KMS-11 (cell line): Measurements from ENCODE around the gene RAB11FIP4.

Source experiments
- H2AFZ ChIP-seq: fragments of 200-600 bp; sonication (generic); 2 replicates; pipeline ENCODE4 v1.6.1; 2016; ENCODE audit warnings: antibody characterized with exemption, mixed run types, low read depth
- H3K27ac ChIP-seq: fragments of 200-600 bp; sonication (generic); 2 replicates; pipeline ENCODE4 v1.6.1; 2016; ENCODE audit warnings: mild to moderate bottlenecking, mixed run types
- H3K27me3 ChIP-seq: fragments of 200-600 bp; sonication (generic); 2 replicates; pipeline ENCODE4 v1.6.1; 2017; ENCODE audit warnings: mild to moderate bottlenecking, low read depth, mixed run types, moderate library complexity; ENCODE audit not compliant: insufficient read depth
- H3K36me3 ChIP-seq: fragments of 200-600 bp; sonication (generic); 2 replicates; pipeline ENCODE4 v1.6.1; 2017; ENCODE audit warnings: mild to moderate bottlenecking, mixed run types; ENCODE audit not compliant: insufficient read depth
- H3K4me1 ChIP-seq: fragments of 200-600 bp; sonication (generic); 2 replicates; pipeline ENCODE4 v1.6.1; 2016; ENCODE audit warnings: mild to moderate bottlenecking, low read depth, mixed run types; ENCODE audit not compliant: poor library complexity, severe bottlenecking
- H3K4me2 ChIP-seq: fragments of 200-600 bp; sonication (generic); 2 replicates; pipeline ENCODE4 v1.7.0; 2016; ENCODE audit warnings: mild to moderate bottlenecking, mixed run types
- H3K4me3 ChIP-seq: fragments of 200-600 bp; sonication (generic); IDR thresholded peaks from 2 replicates; pipeline ENCODE4 v1.6.1; 2017; ENCODE audit warnings: low read depth, low read length, mixed read lengths; ENCODE audit not compliant: insufficient read depth
- H3K79me2 ChIP-seq: fragments of 200-600 bp; sonication (generic); 2 replicates; pipeline ENCODE4 v1.6.1; 2016; ENCODE audit warnings: low read depth, mixed run types; ENCODE audit not compliant: insufficient read depth
- H3K9ac ChIP-seq: fragments of 200-600 bp; sonication (generic); 2 replicates; pipeline ENCODE4 v1.6.1; 2016; ENCODE audit warnings: mild to moderate bottlenecking, mixed run types
- H4K20me1 ChIP-seq: fragments of 200-600 bp; sonication (generic); 2 replicates; pipeline ENCODE4 v1.6.1; 2016; ENCODE audit warnings: mild to moderate bottlenecking, mixed run types; ENCODE audit not compliant: insufficient read depth
- TF ChIP-seq, protein P1 (sequence below): fragments of 200-600 bp; sonication (generic); conservative IDR thresholded peaks from 2 replicates; pipeline ENCODE4 v1.6.1; 2017; ENCODE audit warnings: low read depth, mild to moderate bottlenecking, antibody characterized with exemption, low read length, moderate library complexity, mixed read lengths

Gene RAB11FIP4

DNA sequence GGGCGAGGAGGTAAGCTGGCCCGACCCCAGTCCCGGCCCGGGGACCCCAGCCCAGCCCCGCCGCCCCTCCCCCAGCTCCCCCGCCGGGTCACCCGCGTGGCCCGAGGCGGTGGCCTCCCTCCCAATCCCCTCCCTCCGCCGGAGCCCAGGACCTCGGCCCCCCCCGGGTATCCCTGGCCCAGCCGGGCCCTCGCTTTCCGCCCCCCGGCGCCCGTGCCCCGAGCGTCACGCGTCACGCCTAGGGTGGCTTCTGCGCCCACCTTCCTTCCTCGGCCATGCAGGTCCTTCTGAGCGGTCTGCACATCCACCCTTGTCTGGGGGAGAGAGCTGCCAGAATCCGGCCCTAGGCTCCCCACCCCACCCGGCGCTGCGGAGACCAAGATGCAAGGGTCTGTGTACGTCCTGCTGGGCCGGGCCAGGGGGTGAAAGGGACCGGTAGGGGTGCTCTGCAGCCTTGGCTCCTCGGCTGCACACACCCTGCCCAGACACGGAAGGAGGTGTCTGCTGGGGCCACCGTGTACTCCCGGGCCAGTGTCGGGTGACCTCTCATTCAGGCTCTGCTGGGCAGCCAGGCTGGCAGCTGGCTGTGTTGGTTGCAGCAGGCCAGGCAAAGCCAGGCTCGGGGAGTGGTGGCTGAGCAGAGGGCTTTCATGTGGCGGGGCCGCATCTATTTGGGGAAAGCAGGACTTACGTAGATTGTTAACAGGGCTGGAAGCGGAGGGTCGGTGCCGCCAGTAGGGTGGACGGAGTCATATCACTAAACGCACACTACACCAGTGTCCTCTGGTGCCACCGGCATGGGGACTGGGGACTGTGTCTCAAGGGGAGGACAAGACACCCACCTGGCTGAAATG lies 754 bp downstream of the RAB11FIP4 start:
- no peak overlapping the region for H3K4me3 ChIP-seq
- TF ChIP-seq, protein P1, sequence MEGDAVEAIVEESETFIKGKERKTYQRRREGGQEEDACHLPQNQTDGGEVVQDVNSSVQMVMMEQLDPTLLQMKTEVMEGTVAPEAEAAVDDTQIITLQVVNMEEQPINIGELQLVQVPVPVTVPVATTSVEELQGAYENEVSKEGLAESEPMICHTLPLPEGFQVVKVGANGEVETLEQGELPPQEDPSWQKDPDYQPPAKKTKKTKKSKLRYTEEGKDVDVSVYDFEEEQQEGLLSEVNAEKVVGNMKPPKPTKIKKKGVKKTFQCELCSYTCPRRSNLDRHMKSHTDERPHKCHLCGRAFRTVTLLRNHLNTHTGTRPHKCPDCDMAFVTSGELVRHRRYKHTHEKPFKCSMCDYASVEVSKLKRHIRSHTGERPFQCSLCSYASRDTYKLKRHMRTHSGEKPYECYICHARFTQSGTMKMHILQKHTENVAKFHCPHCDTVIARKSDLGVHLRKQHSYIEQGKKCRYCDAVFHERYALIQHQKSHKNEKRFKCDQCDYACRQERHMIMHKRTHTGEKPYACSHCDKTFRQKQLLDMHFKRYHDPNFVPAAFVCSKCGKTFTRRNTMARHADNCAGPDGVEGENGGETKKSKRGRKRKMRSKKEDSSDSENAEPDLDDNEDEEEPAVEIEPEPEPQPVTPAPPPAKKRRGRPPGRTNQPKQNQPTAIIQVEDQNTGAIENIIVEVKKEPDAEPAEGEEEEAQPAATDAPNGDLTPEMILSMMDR = no peak

GRCh38 chr17:31392856-31393748 lies 1.6 kb downstream of the RAB11FIP4 start:
- H3K27me3 ChIP-seq = no peaks in the 10 kb centered on the region
- no peaks in the 10 kb centered on the region for H3K4me1 ChIP-seq
- no peak overlapping the region for H3K9ac ChIP-seq
- H3K27ac ChIP-seq = no peak overlapping the region
- TF ChIP-seq, protein P1 = no peak
- H4K20me1 ChIP-seq = no peaks in the 10 kb centered on the region
- no peak overlapping the region for H3K4me2 ChIP-seq
- no peaks in the 10 kb centered on the region for H3K36me3 ChIP-seq
- no peak overlapping the region for H3K4me3 ChIP-seq
- no peak overlapping the region for H2AFZ ChIP-seq
- no peaks in the 10 kb centered on the region for H3K79me2 ChIP-seq

More for the DNA sequence above, 754 bp downstream of the RAB11FIP4 start:
- Histone ChIP-seq H4K20me1 (no peaks in the 10 kb centered on the region), H3K9ac (no peak overlapping the region), H3K27me3 (no peaks in the 10 kb centered on the region), H3K4me2 (no peak overlapping the region), H3K4me1 (no peaks in the 10 kb centered on the region), H3K79me2 (no peaks in the 10 kb centered on the region), H2AFZ (no peak overlapping the region), H3K27ac (no peak overlapping the region), H3K36me3 (no peaks in the 10 kb centered on the region)

DNA sequence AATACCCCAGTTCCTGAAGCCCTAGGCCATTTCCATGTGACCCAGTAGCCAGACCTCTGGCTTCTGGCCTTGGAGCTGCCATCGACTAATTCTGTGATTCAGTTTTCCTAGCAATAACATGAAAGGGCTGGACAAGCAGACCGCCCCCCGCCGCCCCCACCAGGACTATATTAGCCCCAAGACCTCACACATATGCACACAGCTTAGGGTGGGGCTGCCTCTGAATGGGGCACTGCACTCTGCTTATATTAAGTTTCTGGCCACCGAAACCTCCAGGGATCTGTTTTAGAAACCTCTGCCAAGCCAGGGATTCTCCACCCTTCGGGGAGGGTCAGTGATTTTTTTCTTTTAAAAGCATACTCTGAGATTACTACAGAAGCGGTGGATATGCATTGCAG lies 2.3 kb downstream of the RAB11FIP4 start:
- Histone ChIP-seq H2AFZ (no peak overlapping the region), H3K4me2 (no peak overlapping the region), H4K20me1 (no peaks in the 10 kb centered on the region), H3K36me3 (no peaks in the 10 kb centered on the region), H3K9ac (no peak overlapping the region), H3K27me3 (no peaks in the 10 kb centered on the region), H3K4me1 (no peaks in the 10 kb centered on the region), H3K79me2 (no peaks in the 10 kb centered on the region), H3K4me3 (no peak overlapping the region), H3K27ac (no peak overlapping the region)
- TF ChIP-seq, protein P1 = no peak

- Histone ChIP-seq H3K4me3 (no peak overlapping the region), H3K27ac (no peak overlapping the region), H3K36me3 (no peaks in the 10 kb centered on the region), H3K27me3 (no peaks in the 10 kb centered on the region), H3K4me1 (no peaks in the 10 kb centered on the region), H3K9ac (no peak overlapping the region), H3K79me2 (no peaks in the 10 kb centered on the region), H4K20me1 (no peaks in the 10 kb centered on the region), H3K4me2 (no peak overlapping the region), H2AFZ (no peak overlapping the region)
- TF ChIP-seq, protein P1 = no peak
Measured at GRCh38 chr17:31394544-31394943, 3.1 kb downstream of the RAB11FIP4 start.
